WERI-Rb-1 (cell line): ENCODE measurements around the gene TMEM38A.
"Not testable (repeated sequence)": the region's sequence is repeated elsewhere in the genome, so short reads cannot be mapped to it uniquely, and the experiment has no call there.

Source experiments
- DNase-seq: peaks from one replicate; pipeline ENCODE4 v3.0.0-alpha.2; 2020
- H3K27ac ChIP-seq: fragments of 250-450 bp; sonication (Bioruptor Pico); 2 replicates; pipeline ENCODE4 v1.5.1; 2020; ENCODE audit warnings: mild to moderate bottlenecking, moderate library complexity
- H3K27me3 ChIP-seq: fragments of 250-450 bp; sonication (Bioruptor Pico); 2 replicates; pipeline ENCODE4 v1.5.1; 2021; ENCODE audit warnings: mild to moderate bottlenecking, low read depth, moderate library complexity; ENCODE audit not compliant: insufficient read depth, severe bottlenecking
- H3K36me3 ChIP-seq: fragments of 250-450 bp; sonication (Bioruptor Pico); 2 replicates; pipeline ENCODE4 v1.5.1; 2020; ENCODE audit warnings: mild to moderate bottlenecking, moderate library complexity
- H3K4me3 ChIP-seq: 2 replicates; pipeline ENCODE4 v1.5.1; 2011; ENCODE audit warnings: low read depth, mild to moderate bottlenecking, control low read depth, low read length
- H3K9me3 ChIP-seq: fragments of 250-450 bp; sonication (Bioruptor Pico); 2 replicates; pipeline ENCODE4 v1.5.1; 2021; ENCODE audit warnings: mild to moderate bottlenecking, moderate library complexity; ENCODE audit not compliant: severe bottlenecking
- CTCF ChIP-seq: IDR thresholded peaks from 2 replicates; pipeline ENCODE4 v1.5.1; 2011; ENCODE audit warnings: low read depth, mild to moderate bottlenecking, control low read depth, inconsistent platforms, low read length

TMEM38A gene

GRCh38 chr19:16670291-16670690 is 9.4 kb downstream of the TMEM38A start:
- H3K36me3 ChIP-seq = peaks cover 3% of the 10 kb centered on the region; the same call in 1 of the 2 replicates
- no peak overlapping the region for H3K4me3 ChIP-seq
- no peak overlapping the region for H3K27ac ChIP-seq
- H3K9me3 ChIP-seq = no peaks in the 10 kb centered on the region
- H3K27me3 ChIP-seq = no peaks in the 10 kb centered on the region
- no peak for DNase-seq
- no peak for TF ChIP-seq CTCF

- Histone ChIP-seq H3K27ac (peak overlapping the region; percentile 15; the same call in 1 of the 2 replicates), H3K27me3 (no peaks in the 10 kb centered on the region), H3K9me3 (no peaks in the 10 kb centered on the region), H3K36me3 (peaks cover 3% of the 10 kb centered on the region; the same call in 1 of the 2 replicates), H3K4me3 (no peak overlapping the region)
- no peak for TF ChIP-seq CTCF
- peak; percentile 72 for DNase-seq
Measured at GRCh38 chr19:16671652-16672274, 10.8 kb downstream of the TMEM38A start.

- H3K4me3 ChIP-seq = no peak overlapping the region
- no peak for DNase-seq
- no peak overlapping the region for H3K27ac ChIP-seq
- H3K36me3 ChIP-seq = peaks cover 3% of the 10 kb centered on the region; the same call in 1 of the 2 replicates
- no peaks in the 10 kb centered on the region for H3K27me3 ChIP-seq
- H3K9me3 ChIP-seq = no peaks in the 10 kb centered on the region
- TF ChIP-seq CTCF = no peak
Measured at GRCh38 chr19:16673231-16673630, 12.3 kb downstream of the TMEM38A start.

DNA sequence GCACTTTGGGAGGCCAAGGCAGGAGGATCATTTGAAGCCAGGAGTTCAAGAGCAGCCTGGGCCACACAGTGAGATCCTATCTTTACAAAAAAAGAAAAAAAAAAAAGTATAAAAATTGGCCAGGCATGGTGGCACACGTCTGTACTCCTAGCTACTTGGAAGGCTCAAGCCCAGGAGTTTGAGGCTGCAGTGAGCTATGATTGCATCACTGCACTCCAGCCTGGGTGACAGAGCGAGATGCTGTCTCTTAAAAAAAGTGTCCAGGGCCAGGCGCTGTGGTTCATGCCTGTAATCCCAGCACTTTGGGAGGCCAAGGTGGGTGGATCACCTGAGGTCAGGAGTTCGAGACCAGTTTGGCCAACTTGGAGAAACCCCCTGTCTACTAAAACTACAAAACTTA is 12.9 kb downstream of the TMEM38A start:
- not testable (repeated sequence) for H3K36me3 ChIP-seq, H3K27me3 ChIP-seq, H3K9me3 ChIP-seq

GRCh38 chr19:16676101-16676798 is 15.3 kb downstream of the TMEM38A start:
- TF ChIP-seq CTCF = no peak
- no peaks in the 10 kb centered on the region for H3K27me3 ChIP-seq
- H3K36me3 ChIP-seq = peaks cover 11% of the 10 kb centered on the region
- H3K4me3 ChIP-seq = no peak overlapping the region
- no peak for DNase-seq
- H3K9me3 ChIP-seq = no peaks in the 10 kb centered on the region
- H3K27ac ChIP-seq = no peak overlapping the region

More for the DNA sequence above, 12.9 kb downstream of the TMEM38A start:
- not testable (repeated sequence) for DNase-seq, H3K4me3 ChIP-seq, H3K27ac ChIP-seq

- no peak for TF ChIP-seq CTCF
- Histone ChIP-seq H3K36me3 (peaks cover 16% of the 10 kb centered on the region), H3K27ac (no peak overlapping the region), H3K9me3 (no peaks in the 10 kb centered on the region), H3K4me3 (no peak overlapping the region), H3K27me3 (no peaks in the 10 kb centered on the region)
- DNase-seq = no peak
Measured at GRCh38 chr19:16677055-16677454, 16.1 kb downstream of the TMEM38A start.
